HT-29 (cell line): ENCODE measurements around the gene ASB18. TPM values are rescaled to one million over a fixed set of nuclear protein-coding genes. Genes with fewer than 3 reads are reported as not detected.

Source experiments
- small RNA-seq: library from RNA; depleted of rRNA; stranded (forward); fragments of <200 nt; gene quantifications from one replicate; pipeline ENCODE3, GENCODE V24; 2014
- total RNA-seq: library from RNA; depleted of rRNA; stranded (reverse); fragments of >200 nt; shearing (Covaris generic); gene quantifications from 2 replicates; pipeline ENCODE4 v1.2.3, GENCODE V29; 2014; rRNA removed

Gene ASB18
- total RNA-seq, 1 experiment from 2014 or later = not detected

Small RNA genes lying within 50 kb of the gene (small RNA-seq; reads per million reads assigned to genes)
- gene RF00019 = not detected
- not detected for gene RNU1-31P

Other genes starting within 250 kb of the ASB18 start
- not detected in 2 replicates for gene GBX2, start 96.0 kb downstream of the ASB18 start, total RNA-seq